CD4-positive, alpha-beta memory T cell (primary cell): Measurements from ENCODE around the gene ZCCHC13. TPM values are rescaled to one million over a fixed set of nuclear protein-coding genes. Genes with fewer than 3 reads are reported as not detected.

ENCODE experiments used
- CTCF ChIA-PET: fragments of 350-600 bp; sonication (Branson Sonifier 250); formaldehyde crosslinking; loops from one replicate; lab custom pipeline; 2021; ENCODE audit warnings: inconsistent platforms; ENCODE audit not compliant: partially characterized antibody; lab: Charles Lee
- POLR2A ChIA-PET: fragments of 350-600 bp; sonication (Branson Sonifier 250); formaldehyde crosslinking; loops from one replicate; lab custom pipeline; 2021; ENCODE audit not compliant: partially characterized antibody; lab: Charles Lee
- DNase-seq, 5 donors: peaks; one replicate each; pipeline versions ENCODE4 v3.0.0 to v3.0.0-alpha.2; 2020 to 2022; ENCODE audit warnings: mixed read lengths in 1 of 5
- H3K27ac ChIP-seq: one replicate; pipeline ENCODE4 v1.7.0; 2013; ENCODE audit warnings: low read depth, low read length
- H3K27me3 ChIP-seq: 2 replicates; pipeline ENCODE4 v1.7.0; 2013; ENCODE audit warnings: mild to moderate bottlenecking, low read length, moderate library complexity; ENCODE audit not compliant: insufficient read depth
- H3K36me3 ChIP-seq: 2 replicates; pipeline ENCODE4 v1.7.0; 2013; ENCODE audit warnings: mild to moderate bottlenecking, low read length, moderate library complexity; ENCODE audit not compliant: insufficient read depth
- H3K4me1 ChIP-seq: 2 replicates; pipeline ENCODE4 v1.7.0; 2013; ENCODE audit warnings: mild to moderate bottlenecking, low read length, moderate library complexity; ENCODE audit not compliant: insufficient read depth
- H3K4me3 ChIP-seq, 2 donors: one replicate each; pipeline ENCODE4 v1.7.0; 2013; ENCODE audit warnings: low read length in 2 of 2, mild to moderate bottlenecking in 1 of 2
- H3K9me3 ChIP-seq, 2 donors: one replicate each; pipeline ENCODE4 v1.7.0; 2013; ENCODE audit warnings: low read length in 2 of 2, control low read depth in 1 of 2; ENCODE audit not compliant: control insufficient read depth in 1 of 2
- H3K27ac Mint-ChIP-seq, 7 donors: one replicate each; pipeline ENCODE4 v1.8.0; 2020 to 2021; ENCODE audit warnings: mixed read lengths in 7 of 7, mild to moderate bottlenecking in 6 of 7, inconsistent platforms in 3 of 7, moderate library complexity in 3 of 7
- H3K27me3 Mint-ChIP-seq, 2 donors: one replicate each; pipeline ENCODE4 v1.8.0; 2020 to 2021; ENCODE audit warnings: mixed read lengths in 2 of 2
- H3K36me3 Mint-ChIP-seq, 2 donors: one replicate each; pipeline ENCODE4 v1.8.0; 2020 to 2021; ENCODE audit warnings: mixed read lengths in 2 of 2, inconsistent platforms in 1 of 2, mild to moderate bottlenecking in 1 of 2
- H3K4me1 Mint-ChIP-seq, 4 donors: one replicate each; pipeline ENCODE4 v1.8.0; 2020 to 2021; ENCODE audit warnings: mixed read lengths in 4 of 4, mild to moderate bottlenecking in 1 of 4
- H3K4me3 Mint-ChIP-seq, 8 donors: one replicate each; pipeline ENCODE4 v1.8.0; 2020 to 2021; ENCODE audit warnings: mixed read lengths in 8 of 8, mild to moderate bottlenecking in 7 of 8, moderate library complexity in 6 of 8, inconsistent platforms in 3 of 8
- H3K9me3 Mint-ChIP-seq, 8 donors: one replicate each; pipeline ENCODE4 v1.8.0; 2020 to 2021; ENCODE audit warnings: mixed read lengths in 8 of 8, mild to moderate bottlenecking in 5 of 8, inconsistent platforms in 3 of 8, moderate library complexity in 1 of 8
- intact Hi-C: fragments of 100-400 bp; cut with micrococcal nuclease; formaldehyde crosslinking; loops from one replicate; pipeline ENCODE4 v1.15.1; 2023
- polyA plus RNA-seq, 2 donors: library from polyadenylated mRNA; unstranded; fragments of 300-500 nt; fragmentation: Illumina TruSeq; gene quantifications; one replicate each; pipeline ENCODE4 v1.2.3, GENCODE V29; 2021
- total RNA-seq, 2 experiments: library from RNA; stranded (reverse); gene quantifications; one replicate each; pipeline ENCODE4 v1.2.3, GENCODE V29; 2021

The ZCCHC13 gene
- total and polyA plus RNA-seq, 4 experiments from 2014 or later = not detected

- peaks cover 0 to 2% (median 0%) of the 10 kb centered on the region in 8 donors for H3K9me3 Mint-ChIP-seq
- ChIA-PET POLR2A (no interaction called here), CTCF (no interaction called here)
- DNase-seq = no peak
- H3K4me1 ChIP-seq = no peaks in the 10 kb centered on the region
- H3K27me3 Mint-ChIP-seq = no peaks in the 10 kb centered on the region
- no peak overlapping the region for H3K4me3 Mint-ChIP-seq
- peaks cover 0 to 8% (median 2%) of the 10 kb centered on the region in 4 donors for H3K4me1 Mint-ChIP-seq
- H3K27ac ChIP-seq = no peak overlapping the region
- peaks cover 23% of the 10 kb centered on the region for H3K36me3 ChIP-seq
- intact Hi-C loops = no loop called here
- H3K27ac Mint-ChIP-seq = no peak overlapping the region
- H3K4me3 ChIP-seq = no peak overlapping the region
- no peaks in the 10 kb centered on the region for H3K27me3 ChIP-seq
- H3K9me3 ChIP-seq = no peaks in the 10 kb centered on the region
- H3K36me3 Mint-ChIP-seq = peaks cover 24 to 55% of the 10 kb centered on the region in 2 donors
Observed at GRCh38 chrX:74277320-74277719, 26.7 kb upstream of the ZCCHC13 start.

GRCh38 chrX:74277846-74278245 is 26.1 kb upstream of the ZCCHC13 start:
- peaks cover 24 to 54% of the 10 kb centered on the region in 2 donors for H3K36me3 Mint-ChIP-seq
- CTCF ChIA-PET = no interaction called here
- H3K4me3 Mint-ChIP-seq = no peak overlapping the region
- POLR2A ChIA-PET = no interaction called here
- H3K27me3 ChIP-seq = no peaks in the 10 kb centered on the region
- H3K36me3 ChIP-seq = peaks cover 23% of the 10 kb centered on the region
- peaks cover 0 to 2% (median 0%) of the 10 kb centered on the region in 8 donors for H3K9me3 Mint-ChIP-seq
- intact Hi-C loops = no loop called here
- no peaks in the 10 kb centered on the region for H3K27me3 Mint-ChIP-seq
- no peak overlapping the region for H3K27ac ChIP-seq
- no peak for DNase-seq
- peaks cover 0 to 10% (median 2%) of the 10 kb centered on the region in 4 donors for H3K4me1 Mint-ChIP-seq
- H3K27ac Mint-ChIP-seq = peak overlapping the region in 1 of 7 donors; percentile 48
- no peak overlapping the region for H3K4me3 ChIP-seq
- no peaks in the 10 kb centered on the region for H3K4me1 ChIP-seq
- no peaks in the 10 kb centered on the region for H3K9me3 ChIP-seq

GRCh38 chrX:74280759-74281158 is 23.2 kb upstream of the ZCCHC13 start:
- peaks cover 27% of the 10 kb centered on the region for H3K36me3 ChIP-seq
- intact Hi-C loops = no loop called here
- H3K36me3 Mint-ChIP-seq = peaks cover 17 to 46% of the 10 kb centered on the region in 2 donors

GRCh38 chrX:74284391-74284952 is 19.5 kb upstream of the ZCCHC13 start:
- Mint-ChIP-seq H3K36me3 (peaks cover 8 to 33% of the 10 kb centered on the region in 2 donors), H3K4me1 (peaks cover 10 to 40% (median 19%) of the 10 kb centered on the region in 4 donors), H3K4me3 (peak overlapping the region in 1 of 8 donors; percentile 48), H3K27ac (no peak overlapping the region), H3K27me3 (no peaks in the 10 kb centered on the region), H3K9me3 (no peaks in the 10 kb centered on the region)
- H3K27me3 ChIP-seq = no peaks in the 10 kb centered on the region
- peaks cover 31% of the 10 kb centered on the region for H3K36me3 ChIP-seq
- ChIA-PET POLR2A (no interaction called here), CTCF (no interaction called here)
- H3K9me3 ChIP-seq = no peaks in the 10 kb centered on the region
- no peak for DNase-seq
- intact Hi-C loops = no loop called here
- H3K4me3 ChIP-seq = no peak overlapping the region
- peaks cover 27% of the 10 kb centered on the region for H3K4me1 ChIP-seq
- no peak overlapping the region for H3K27ac ChIP-seq

More at GRCh38 chrX:74280759-74281158, 23.2 kb upstream of the ZCCHC13 start:
- H3K4me3 Mint-ChIP-seq = no peak overlapping the region
- H3K4me3 ChIP-seq = no peak overlapping the region
- peaks cover 5% of the 10 kb centered on the region for H3K4me1 ChIP-seq
- CTCF ChIA-PET = interaction anchor here (0.7 kb wide), 1 partner anchor 9 kb away, joined by 3 read pairs; no protein-coding TSS in a partner anchor
- H3K27me3 ChIP-seq = no peaks in the 10 kb centered on the region
- no peaks in the 10 kb centered on the region for H3K27me3 Mint-ChIP-seq
- no peak overlapping the region for H3K27ac ChIP-seq
- H3K9me3 Mint-ChIP-seq = peaks cover 0 to 2% (median 0%) of the 10 kb centered on the region in 8 donors
- H3K4me1 Mint-ChIP-seq = peaks cover 4 to 21% (median 10%) of the 10 kb centered on the region in 4 donors
- no peak for DNase-seq
- H3K9me3 ChIP-seq = no peaks in the 10 kb centered on the region
- POLR2A ChIA-PET = no interaction called here
- peak overlapping the region in 1 of 7 donors; percentile 9 for H3K27ac Mint-ChIP-seq

- ChIA-PET POLR2A (no interaction called here), CTCF (no interaction called here)
- no peak for DNase-seq
- H3K4me3 ChIP-seq = no peak overlapping the region
- peak overlapping the region in 1 of 7 donors; percentile 31 for H3K27ac Mint-ChIP-seq
- H3K4me1 Mint-ChIP-seq = peaks cover 10 to 40% (median 22%) of the 10 kb centered on the region in 4 donors
- no peak overlapping the region for H3K27ac ChIP-seq
- intact Hi-C loops = no loop called here
- H3K4me1 ChIP-seq = peaks cover 35% of the 10 kb centered on the region
- peaks cover 15% of the 10 kb centered on the region for H3K36me3 ChIP-seq
- H3K4me3 Mint-ChIP-seq = no peak overlapping the region
- H3K27me3 ChIP-seq = no peaks in the 10 kb centered on the region
- H3K36me3 Mint-ChIP-seq = peaks cover 0 to 27% of the 10 kb centered on the region in 2 donors
- H3K27me3 Mint-ChIP-seq = no peaks in the 10 kb centered on the region
- no peaks in the 10 kb centered on the region for H3K9me3 ChIP-seq
- H3K9me3 Mint-ChIP-seq = no peaks in the 10 kb centered on the region
Observed at GRCh38 chrX:74286950-74287740, 16.8 kb upstream of the ZCCHC13 start.

- DNase-seq = no peak
- POLR2A ChIA-PET = interaction anchor here (0.9 to 1.8 kb wide), 4 partner anchors 20 to 1857 kb away, joined by 3 to 8 read pairs (median 4); partner anchors contain the start of gene RLIM
- peak overlapping the region; percentile 94 to 96 for H3K4me3 ChIP-seq
- no peaks in the 10 kb centered on the region for H3K27me3 Mint-ChIP-seq
- intact Hi-C loops = loop anchor here (5.0 to 10.0 kb wide), 5 partner anchors 51 to 863 kb away; partner anchors contain the start of genes ABCB7 and RLIM
- peaks cover 28% of the 10 kb centered on the region for H3K4me1 ChIP-seq
- H3K9me3 Mint-ChIP-seq = no peaks in the 10 kb centered on the region
- H3K36me3 Mint-ChIP-seq = peaks cover 0 to 25% of the 10 kb centered on the region in 2 donors
- peaks cover 7 to 34% (median 14%) of the 10 kb centered on the region in 4 donors for H3K4me1 Mint-ChIP-seq
- peak overlapping the region; percentile 84 for H3K27ac ChIP-seq
- H3K36me3 ChIP-seq = peaks cover 4% of the 10 kb centered on the region
- CTCF ChIA-PET = no interaction called here
- H3K9me3 ChIP-seq = no peaks in the 10 kb centered on the region
- H3K4me3 Mint-ChIP-seq = peak overlapping the region; percentile 90 to 100 (median 96)
- H3K27me3 ChIP-seq = no peaks in the 10 kb centered on the region
- H3K27ac Mint-ChIP-seq = peak overlapping the region; percentile 94 to 98 (median 98)
Observed at GRCh38 chrX:74291577-74291963, 12.4 kb upstream of the ZCCHC13 start.
